ENCODE results near the gene GGTLC1.

GRCh38 chr20:24033565-24033964 lies 45.0 kb upstream of the GGTLC1 start:
- TF ChIP-seq POLR2A (IDR thresholded peaks at IDR 0.05) (no peak), CTCF (IDR thresholded peaks at IDR 0.05) (no peak)

Data from heart left ventricle (tissue), 13 donors.